ENCODE results near the gene TMIE.

- no peak for TF ChIP-seq POLR2AphosphoS5 (IDR thresholded peaks at IDR 0.05; ENCODE audit: low read depth, low read length)
- TF ChIP-seq, protein P1, sequence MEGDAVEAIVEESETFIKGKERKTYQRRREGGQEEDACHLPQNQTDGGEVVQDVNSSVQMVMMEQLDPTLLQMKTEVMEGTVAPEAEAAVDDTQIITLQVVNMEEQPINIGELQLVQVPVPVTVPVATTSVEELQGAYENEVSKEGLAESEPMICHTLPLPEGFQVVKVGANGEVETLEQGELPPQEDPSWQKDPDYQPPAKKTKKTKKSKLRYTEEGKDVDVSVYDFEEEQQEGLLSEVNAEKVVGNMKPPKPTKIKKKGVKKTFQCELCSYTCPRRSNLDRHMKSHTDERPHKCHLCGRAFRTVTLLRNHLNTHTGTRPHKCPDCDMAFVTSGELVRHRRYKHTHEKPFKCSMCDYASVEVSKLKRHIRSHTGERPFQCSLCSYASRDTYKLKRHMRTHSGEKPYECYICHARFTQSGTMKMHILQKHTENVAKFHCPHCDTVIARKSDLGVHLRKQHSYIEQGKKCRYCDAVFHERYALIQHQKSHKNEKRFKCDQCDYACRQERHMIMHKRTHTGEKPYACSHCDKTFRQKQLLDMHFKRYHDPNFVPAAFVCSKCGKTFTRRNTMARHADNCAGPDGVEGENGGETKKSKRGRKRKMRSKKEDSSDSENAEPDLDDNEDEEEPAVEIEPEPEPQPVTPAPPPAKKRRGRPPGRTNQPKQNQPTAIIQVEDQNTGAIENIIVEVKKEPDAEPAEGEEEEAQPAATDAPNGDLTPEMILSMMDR (IDR thresholded peaks at IDR 0.05), result no peak
These were observed 29.4 kb upstream of the TMIE start for GRCh38 chr3:46671541-46672348.
